BE2C (cell line): ENCODE data around the gene TMC1.
"Not testable (repeated sequence)": the region's sequence is repeated elsewhere in the genome, so short reads cannot be mapped to it uniquely, and the experiment has no call there.

Experiments
- DNase-seq: peaks from one replicate; pipeline ENCODE4 v3.0.0-alpha.2; 2020
- H3K27me3 ChIP-seq: fragments of 250-450 bp; sonication (Bioruptor Pico); 2 replicates; pipeline ENCODE4 v1.5.1; 2020; ENCODE audit warnings: mild to moderate bottlenecking
- H3K36me3 ChIP-seq: fragments of 250-450 bp; sonication (Bioruptor Pico); 2 replicates; pipeline ENCODE4 v1.5.1; 2020; ENCODE audit warnings: mild to moderate bottlenecking
- H3K4me1 ChIP-seq: fragments of 250-450 bp; sonication (Bioruptor Pico); 2 replicates; pipeline ENCODE4 v1.5.1; 2020
- H3K4me3 ChIP-seq: 2 replicates; pipeline ENCODE4 v1.5.1; 2011; ENCODE audit warnings: low read depth, low read length
- H3K9me3 ChIP-seq: fragments of 250-450 bp; sonication (Bioruptor Pico); 2 replicates; pipeline ENCODE4 v1.5.1; 2020
- TF ChIP-seq, protein P1 (sequence below): IDR thresholded peaks from 2 replicates; pipeline ENCODE4 v1.5.1; 2012; ENCODE audit warnings: mild to moderate bottlenecking, low read depth, low read length

The TMC1 gene

DNA sequence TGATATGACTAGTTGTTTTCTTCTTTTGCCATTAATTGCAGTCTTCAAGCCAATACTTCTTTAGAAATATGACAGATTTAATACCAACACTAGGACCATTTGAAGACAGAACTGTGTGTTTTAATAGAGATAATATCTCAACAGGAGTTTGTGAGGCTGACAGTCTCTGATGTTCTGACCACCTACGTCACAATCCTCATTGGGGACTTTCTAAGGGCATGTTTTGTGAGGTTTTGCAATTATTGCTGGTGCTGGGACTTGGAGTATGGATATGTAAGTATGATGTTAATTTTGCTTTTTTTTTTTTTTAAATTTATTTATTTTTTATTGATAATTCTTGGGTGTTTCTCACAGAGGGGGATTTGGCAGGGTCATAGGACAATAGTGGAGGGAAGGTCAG lies 283.8 kb downstream of the TMC1 start:
- Histone ChIP-seq H3K9me3 (no peaks in the 10 kb centered on the region), H3K36me3 (no peaks in the 10 kb centered on the region), H3K4me3 (no peak overlapping the region), H3K4me1 (no peaks in the 10 kb centered on the region), H3K27me3 (no peaks in the 10 kb centered on the region)
- no peak for DNase-seq
- TF ChIP-seq, protein P1, sequence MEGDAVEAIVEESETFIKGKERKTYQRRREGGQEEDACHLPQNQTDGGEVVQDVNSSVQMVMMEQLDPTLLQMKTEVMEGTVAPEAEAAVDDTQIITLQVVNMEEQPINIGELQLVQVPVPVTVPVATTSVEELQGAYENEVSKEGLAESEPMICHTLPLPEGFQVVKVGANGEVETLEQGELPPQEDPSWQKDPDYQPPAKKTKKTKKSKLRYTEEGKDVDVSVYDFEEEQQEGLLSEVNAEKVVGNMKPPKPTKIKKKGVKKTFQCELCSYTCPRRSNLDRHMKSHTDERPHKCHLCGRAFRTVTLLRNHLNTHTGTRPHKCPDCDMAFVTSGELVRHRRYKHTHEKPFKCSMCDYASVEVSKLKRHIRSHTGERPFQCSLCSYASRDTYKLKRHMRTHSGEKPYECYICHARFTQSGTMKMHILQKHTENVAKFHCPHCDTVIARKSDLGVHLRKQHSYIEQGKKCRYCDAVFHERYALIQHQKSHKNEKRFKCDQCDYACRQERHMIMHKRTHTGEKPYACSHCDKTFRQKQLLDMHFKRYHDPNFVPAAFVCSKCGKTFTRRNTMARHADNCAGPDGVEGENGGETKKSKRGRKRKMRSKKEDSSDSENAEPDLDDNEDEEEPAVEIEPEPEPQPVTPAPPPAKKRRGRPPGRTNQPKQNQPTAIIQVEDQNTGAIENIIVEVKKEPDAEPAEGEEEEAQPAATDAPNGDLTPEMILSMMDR, result no peak

DNA sequence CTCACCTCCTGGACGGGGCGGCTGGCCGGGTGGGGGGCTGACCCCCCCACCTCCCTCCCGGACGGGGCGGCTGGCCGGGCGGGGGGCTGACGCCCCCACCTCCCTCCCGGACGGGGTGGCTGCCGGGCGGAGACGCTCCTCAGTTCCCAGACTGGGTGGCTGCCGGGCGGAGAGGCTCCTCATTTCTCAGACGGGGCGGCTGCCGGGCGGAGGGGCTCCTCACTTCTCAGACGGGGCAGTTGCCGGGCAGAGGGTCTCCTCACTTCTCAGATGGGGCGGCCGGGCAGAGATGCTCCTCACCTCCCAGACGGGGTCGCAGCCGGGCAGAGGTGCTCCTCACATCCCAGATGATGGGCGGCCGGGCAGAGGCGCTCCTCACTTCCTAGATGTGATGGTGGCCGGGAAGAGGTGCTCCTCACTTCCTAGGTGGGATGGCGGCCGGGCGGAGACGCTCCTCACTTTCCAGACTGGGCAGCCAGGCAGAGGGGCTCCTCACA lies 285.0 kb downstream of the TMC1 start:
- H3K27me3 ChIP-seq, H3K4me1 ChIP-seq, H3K4me3 ChIP-seq, H3K36me3 ChIP-seq, H3K9me3 ChIP-seq, DNase-seq: not testable (repeated sequence)

DNA sequence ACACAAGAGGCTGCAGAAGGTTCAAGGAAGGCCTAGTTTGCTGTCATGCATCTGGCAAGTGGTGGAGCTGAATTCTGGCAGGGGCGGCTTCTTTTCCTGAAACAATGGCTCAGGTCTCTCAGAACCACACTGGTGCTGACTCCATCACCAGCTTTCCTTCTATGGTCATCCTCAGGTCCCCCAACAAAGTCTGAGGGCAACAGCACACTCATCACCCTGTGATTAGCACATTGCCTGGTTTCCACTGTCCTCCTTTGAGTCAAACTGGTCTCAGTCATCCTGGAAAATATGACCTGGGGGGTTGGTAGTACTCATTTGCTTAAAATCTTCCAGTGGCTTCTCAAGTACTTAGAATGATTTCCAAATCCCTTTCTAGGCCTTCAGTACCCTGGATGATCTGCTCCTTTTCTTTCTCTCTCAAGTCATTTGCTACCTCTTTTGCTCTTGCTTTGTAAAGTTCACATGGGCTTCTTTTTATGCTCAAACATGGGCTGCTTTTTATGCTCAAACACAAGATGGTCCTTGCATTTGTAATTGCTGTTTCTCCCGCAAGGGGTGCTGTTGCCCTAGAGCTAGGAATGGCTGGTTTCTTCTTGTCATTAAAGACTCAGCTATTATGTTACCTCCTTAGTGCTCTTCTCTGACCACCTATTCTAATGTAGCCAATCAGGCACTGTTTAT lies 286.5 kb downstream of the TMC1 start:
- no peak for DNase-seq
- H3K4me3 ChIP-seq, result no peak overlapping the region
- no peaks in the 10 kb centered on the region for H3K9me3 ChIP-seq
- H3K27me3 ChIP-seq, result no peaks in the 10 kb centered on the region
- no peaks in the 10 kb centered on the region for H3K4me1 ChIP-seq
- H3K36me3 ChIP-seq, result no peaks in the 10 kb centered on the region
- TF ChIP-seq, protein P1, result peak; percentile 54

DNA sequence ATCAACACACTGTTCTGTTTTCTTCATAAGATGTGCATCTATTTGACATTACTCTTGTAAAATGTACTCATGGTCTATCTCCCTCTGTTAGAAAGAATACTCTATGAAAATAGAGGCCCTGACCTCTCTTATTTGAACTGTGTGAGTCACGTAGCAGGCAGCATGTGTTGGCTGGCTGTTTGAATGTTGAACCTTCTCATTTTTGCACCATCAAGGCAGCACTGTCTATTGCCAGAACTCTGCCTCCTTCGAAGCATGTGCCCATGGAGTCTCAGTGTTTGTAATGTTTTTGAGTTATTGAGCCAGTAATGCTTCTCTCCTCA lies 287.0 kb downstream of the TMC1 start:
- Histone ChIP-seq H3K36me3 (no peaks in the 10 kb centered on the region), H3K4me1 (no peaks in the 10 kb centered on the region), H3K4me3 (no peak overlapping the region), H3K27me3 (no peaks in the 10 kb centered on the region), H3K9me3 (no peaks in the 10 kb centered on the region)
- TF ChIP-seq, protein P1, result no peak
- DNase-seq, result no peak

DNA sequence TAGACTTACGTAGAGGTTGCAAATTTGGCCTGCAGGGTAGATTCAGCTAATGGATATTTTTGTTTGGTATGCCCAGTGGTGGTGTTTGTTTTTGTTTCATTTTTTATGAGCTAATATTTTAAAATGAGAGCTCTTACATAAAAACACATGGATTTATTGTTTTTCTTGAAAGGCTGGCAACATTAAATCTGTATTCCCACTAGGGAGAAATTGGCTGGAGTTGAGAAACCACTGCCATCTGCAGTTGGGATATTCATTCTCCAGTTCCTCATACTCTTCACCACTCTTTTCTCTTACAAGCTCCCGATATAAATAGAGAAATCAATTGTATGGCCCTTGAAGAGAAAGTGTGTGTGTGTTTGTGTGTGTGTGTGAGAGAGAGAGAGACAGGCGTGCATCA lies 288.2 kb downstream of the TMC1 start:
- H3K9me3 ChIP-seq, result no peaks in the 10 kb centered on the region
- no peaks in the 10 kb centered on the region for H3K4me1 ChIP-seq
- H3K4me3 ChIP-seq, result no peak overlapping the region
- H3K36me3 ChIP-seq, result no peaks in the 10 kb centered on the region
- no peak for DNase-seq
- TF ChIP-seq, protein P1, result no peak
- no peaks in the 10 kb centered on the region for H3K27me3 ChIP-seq

DNA sequence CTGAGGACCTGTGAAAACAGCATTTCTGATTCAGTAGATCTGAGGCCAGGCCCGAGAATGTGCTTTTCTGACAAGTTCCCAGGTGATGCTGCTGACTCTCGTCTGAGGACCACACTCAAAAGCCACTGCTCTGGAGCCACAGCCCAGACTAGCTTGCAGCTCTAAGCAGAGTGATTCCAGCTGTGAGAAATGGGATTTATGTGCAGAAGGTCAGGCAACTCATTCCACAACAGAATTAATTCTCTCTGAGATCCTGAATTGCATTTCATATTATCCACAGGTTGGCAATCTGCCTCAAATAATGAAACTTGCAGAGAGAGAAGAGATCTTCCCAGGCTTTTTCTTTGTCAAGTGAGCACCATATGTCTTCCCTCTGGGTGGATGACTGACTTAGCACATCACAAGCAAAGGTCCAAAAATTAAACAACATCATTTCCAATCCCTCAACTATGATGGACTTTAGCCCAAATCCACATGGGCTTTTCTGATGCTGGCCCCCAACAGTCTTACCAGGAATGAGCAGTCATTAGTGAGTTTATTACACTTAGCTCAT lies 291.2 kb downstream of the TMC1 start:
- Histone ChIP-seq H3K36me3 (no peaks in the 10 kb centered on the region), H3K27me3 (no peaks in the 10 kb centered on the region), H3K4me1 (no peaks in the 10 kb centered on the region), H3K4me3 (no peak overlapping the region), H3K9me3 (no peaks in the 10 kb centered on the region)
- no peak for DNase-seq
- TF ChIP-seq, protein P1, result no peak

DNA sequence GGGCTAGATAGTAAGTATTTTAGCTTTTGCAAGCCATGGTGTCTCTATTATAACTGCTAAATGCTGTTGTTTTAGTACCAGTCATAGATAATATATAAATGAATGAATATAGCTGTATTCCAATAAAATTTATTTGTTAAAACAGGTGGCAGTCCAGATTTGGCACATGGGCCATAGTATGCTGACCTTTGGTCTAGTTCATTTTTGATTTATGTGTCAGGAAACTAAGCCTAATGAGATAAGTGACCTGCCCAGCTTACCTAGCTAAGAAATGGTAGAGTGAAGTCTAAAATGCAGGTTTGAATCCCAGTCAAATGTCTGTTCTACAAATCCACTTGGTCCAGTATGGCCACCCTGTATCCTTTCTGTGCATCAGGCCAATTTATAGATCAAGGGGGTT lies 292.1 kb downstream of the TMC1 start:
- H3K4me1 ChIP-seq, result no peaks in the 10 kb centered on the region
- no peaks in the 10 kb centered on the region for H3K9me3 ChIP-seq
- no peak overlapping the region for H3K4me3 ChIP-seq
- DNase-seq, result no peak
- TF ChIP-seq, protein P1, result no peak
- H3K27me3 ChIP-seq, result no peaks in the 10 kb centered on the region
- H3K36me3 ChIP-seq, result no peaks in the 10 kb centered on the region
